Measurements from ENCODE around the gene ACOXL. TPM values are rescaled to one million over a fixed set of nuclear protein-coding genes. Genes with fewer than 3 reads are reported as not detected.
"Not testable (repeated sequence)": the region's sequence is repeated elsewhere in the genome, so short reads cannot be mapped to it uniquely, and the experiment has no call there.

The ACOXL gene
- total RNA-seq, 1 donor from 2014 or later = not detected

GRCh38 chr2:111030945-111031344, 298.6 kb downstream of the ACOXL start:
- no peak for DNase-seq
- intact Hi-C loops (cut with DNase I) = no loop called here
- ATAC-seq (ENCODE audit: poor library complexity) = no peak

GRCh38 chr2:111031546-111032478, 299.4 kb downstream of the ACOXL start:
- ATAC-seq (ENCODE audit: poor library complexity) (peak; percentile 84), DNase-seq (peak; percentile 58)
- intact Hi-C loops (cut with DNase I) = no loop called here

GRCh38 chr2:111032721-111033429, 300.5 kb downstream of the ACOXL start:
- intact Hi-C loops (cut with DNase I) = no loop called here
- no peak for DNase-seq
- ATAC-seq (ENCODE audit: poor library complexity) = peak; percentile 43

- intact Hi-C loops (cut with DNase I) = no loop called here
- DNase-seq (no peak), ATAC-seq (ENCODE audit: poor library complexity) (no peak)
Observed at GRCh38 chr2:111034146-111034545, 301.8 kb downstream of the ACOXL start.

GRCh38 chr2:111034606-111035005, 302.2 kb downstream of the ACOXL start:
- ATAC-seq (ENCODE audit: poor library complexity) (no peak), DNase-seq (no peak)
- intact Hi-C loops (cut with DNase I) = no loop called here

- ATAC-seq (ENCODE audit: poor library complexity) (no peak), DNase-seq (no peak)
- intact Hi-C loops (cut with DNase I) = no loop called here
Observed at GRCh38 chr2:111035830-111036441, 303.6 kb downstream of the ACOXL start.

- no peak for DNase-seq
- no peak for ATAC-seq (ENCODE audit: poor library complexity)
- intact Hi-C loops (cut with DNase I) = no loop called here
Observed at GRCh38 chr2:111037128-111037527, 304.8 kb downstream of the ACOXL start.

GRCh38 chr2:111039628-111040383, 307.4 kb downstream of the ACOXL start:
- no peak for ATAC-seq (ENCODE audit: poor library complexity)
- DNase-seq = no peak
- intact Hi-C loops (cut with DNase I) = no loop called here

GRCh38 chr2:111041398-111042202, 309.2 kb downstream of the ACOXL start:
- DNase-seq (no peak), ATAC-seq (ENCODE audit: poor library complexity) (no peak)
- intact Hi-C loops (cut with DNase I) = no loop called here

- ATAC-seq (ENCODE audit: poor library complexity) = no peak
- no peak for DNase-seq
- intact Hi-C loops (cut with DNase I) = no loop called here
Observed at GRCh38 chr2:111042261-111042660, 309.9 kb downstream of the ACOXL start.

GRCh38 chr2:111042772-111043771, 310.7 kb downstream of the ACOXL start:
- DNase-seq (no peak), ATAC-seq (ENCODE audit: poor library complexity) (no peak)
- intact Hi-C loops (cut with DNase I) = no loop called here

GRCh38 chr2:111044066-111044465, 311.7 kb downstream of the ACOXL start:
- no peak for DNase-seq
- ATAC-seq (ENCODE audit: poor library complexity) = no peak
- intact Hi-C loops (cut with DNase I) = no loop called here

GRCh38 chr2:111045236-111045635, 312.9 kb downstream of the ACOXL start:
- ATAC-seq (ENCODE audit: poor library complexity); DNase-seq; intact Hi-C loops (cut with DNase I): not testable (repeated sequence)

GRCh38 chr2:111045771-111046444, 313.5 kb downstream of the ACOXL start:
- ATAC-seq (ENCODE audit: poor library complexity) (no peak), DNase-seq (no peak)
- intact Hi-C loops (cut with DNase I) = no loop called here

- no peak for DNase-seq
- no peak for ATAC-seq (ENCODE audit: poor library complexity)
- intact Hi-C loops (cut with DNase I) = no loop called here
Observed at GRCh38 chr2:111046670-111047069, 314.3 kb downstream of the ACOXL start.

Data from Right ventricle myocardium superior (tissue), 1 donor.